Renal pelvis (tissue), 12 donors: Measurements from ENCODE around the gene OLA1. TPM values are rescaled to one million over a fixed set of nuclear protein-coding genes. Genes with fewer than 3 reads are reported as not detected.
"Not testable (repeated sequence)": the region's sequence is repeated elsewhere in the genome, so short reads cannot be mapped to it uniquely, and the experiment has no call there.

Source experiments
- DNase-seq: peaks from one replicate; pipeline ENCODE4 v3.0.0-alpha.2; 2013
- long read RNA-seq, 16 experiments: transcript quantifications; one replicate each; lab custom pipeline, GENCODE V29; 2026
- polyA plus RNA-seq, 3 donors: library from polyadenylated mRNA; unstranded; fragments of 120-200 nt; gene quantifications; one replicate each; pipeline ENCODE4 v1.2.1, GENCODE V29; 2013; ENCODE audit not compliant: insufficient read length in 3 of 3

Gene OLA1
- polyA plus RNA-seq = 100 to 1,000 TPM; 128 to 149 (median 147) TPM
- long read RNA-seq, donor 1, full-length matches to known transcripts = 50 of 84 reads
- long read RNA-seq, donor 1, partial matches to known transcripts = 34 of 84 reads
- long read RNA-seq, donor 1, other reads (novel, unspliced or antisense) = 0 of 84 reads
- long read RNA-seq, donor 2, full-length matches to known transcripts = 66 of 107 reads
- long read RNA-seq, donor 2, partial matches to known transcripts = 41 of 107 reads
- long read RNA-seq, donor 2, other reads (novel, unspliced or antisense) = 0 of 107 reads
- long read RNA-seq, donor 3, full-length matches to known transcripts = 49 of 65 reads
- long read RNA-seq, donor 3, partial matches to known transcripts = 16 of 65 reads
- long read RNA-seq, donor 3, other reads (novel, unspliced or antisense) = 0 of 65 reads
- long read RNA-seq, donor 4, full-length matches to known transcripts = 50 of 84 reads
- long read RNA-seq, donor 4, partial matches to known transcripts = 34 of 84 reads
- long read RNA-seq, donor 4, other reads (novel, unspliced or antisense) = 0 of 84 reads
- long read RNA-seq, donor 5, full-length matches to known transcripts = 24 of 39 reads
- long read RNA-seq, donor 5, partial matches to known transcripts = 15 of 39 reads
- long read RNA-seq, donor 5, other reads (novel, unspliced or antisense) = 0 of 39 reads
- long read RNA-seq, donor 6, full-length matches to known transcripts = 34 of 84 reads
- long read RNA-seq, donor 6, partial matches to known transcripts = 50 of 84 reads
- long read RNA-seq, donor 6, other reads (novel, unspliced or antisense) = 0 of 84 reads
- long read RNA-seq, donor 7, full-length matches to known transcripts = 39 of 74 reads
- long read RNA-seq, donor 7, partial matches to known transcripts = 35 of 74 reads
- long read RNA-seq, donor 7, other reads (novel, unspliced or antisense) = 0 of 74 reads
- long read RNA-seq, donor 8, full-length matches to known transcripts = 16 of 26 reads
- long read RNA-seq, donor 8, partial matches to known transcripts = 10 of 26 reads
- long read RNA-seq, donor 8, other reads (novel, unspliced or antisense) = 0 of 26 reads
- long read RNA-seq, donor 9, full-length matches to known transcripts = 54 of 104 reads
- long read RNA-seq, donor 9, partial matches to known transcripts = 50 of 104 reads
- long read RNA-seq, donor 9, other reads (novel, unspliced or antisense) = 0 of 104 reads
- long read RNA-seq, donor 10, full-length matches to known transcripts = 43 of 71 reads
- long read RNA-seq, donor 10, partial matches to known transcripts = 28 of 71 reads
- long read RNA-seq, donor 10, other reads (novel, unspliced or antisense) = 0 of 71 reads
- long read RNA-seq, donor 11, full-length matches to known transcripts = 31 of 31 reads
- long read RNA-seq, donor 11, partial matches to known transcripts = 0 of 31 reads
- long read RNA-seq, donor 11, other reads (novel, unspliced or antisense) = 0 of 31 reads
- long read RNA-seq, donor 12, full-length matches to known transcripts = 57 of 97 reads
- long read RNA-seq, donor 12, partial matches to known transcripts = 40 of 97 reads
- long read RNA-seq, donor 12, other reads (novel, unspliced or antisense) = 0 of 97 reads
- long read RNA-seq, donor 13, full-length matches to known transcripts = 19 of 24 reads
- long read RNA-seq, donor 13, partial matches to known transcripts = 5 of 24 reads
- long read RNA-seq, donor 13, other reads (novel, unspliced or antisense) = 0 of 24 reads
- long read RNA-seq, donor 14 = 0 reads
- long read RNA-seq, donor 15, full-length matches to known transcripts = 46 of 81 reads
- long read RNA-seq, donor 15, partial matches to known transcripts = 35 of 81 reads
- long read RNA-seq, donor 15, other reads (novel, unspliced or antisense) = 0 of 81 reads
- long read RNA-seq, donor 16, full-length matches to known transcripts = 58 of 114 reads
- long read RNA-seq, donor 16, partial matches to known transcripts = 56 of 114 reads
- long read RNA-seq, donor 16, other reads (novel, unspliced or antisense) = 0 of 114 reads

DNA sequence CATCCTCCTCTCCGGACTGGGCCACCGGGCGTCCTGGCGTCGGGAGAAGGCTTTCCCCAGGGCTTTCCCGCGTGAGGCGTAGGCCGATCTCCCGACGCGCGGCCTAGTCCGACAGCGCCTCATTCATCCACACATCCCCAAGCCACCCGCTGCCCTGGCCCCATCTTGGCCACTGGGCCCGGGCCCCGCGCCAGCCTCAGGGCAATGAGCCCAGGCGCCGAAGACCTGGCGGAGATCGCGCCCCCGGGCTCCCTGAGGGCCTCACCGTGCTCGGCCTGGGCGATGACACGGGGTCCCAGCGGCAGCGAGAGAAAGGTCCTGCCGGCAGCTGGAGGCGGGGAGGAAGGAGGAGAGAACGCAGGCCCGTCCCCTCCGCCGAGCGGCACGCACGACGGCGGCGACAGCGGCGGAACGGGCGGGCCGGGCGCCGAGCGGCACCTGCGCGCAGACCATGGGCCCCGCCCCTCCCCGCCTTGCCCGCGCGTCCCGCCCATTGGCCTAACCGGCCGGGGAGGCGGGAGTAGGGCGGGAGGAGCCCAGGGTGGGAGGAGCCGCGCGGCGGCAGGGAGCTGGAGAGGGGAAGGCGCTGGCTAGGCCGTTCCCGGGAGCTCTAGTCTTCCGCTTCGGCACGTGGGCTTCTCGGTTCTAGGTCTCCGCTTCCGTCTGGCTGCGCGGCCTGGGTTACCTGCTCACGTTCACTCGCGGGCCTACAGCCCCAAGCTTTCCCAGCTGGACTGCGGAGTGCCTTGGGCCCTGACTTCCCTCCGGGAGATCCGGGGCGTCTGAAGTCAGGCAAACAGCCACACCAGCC is at the start of gene OLA1:
Gene OLA1 (minus strand): TSS at position 346 of the 811 bp plus-strand sequence. CDS start 1,717 bp downstream, outside the sequence.
- peak; percentile 94 for DNase-seq

DNA sequence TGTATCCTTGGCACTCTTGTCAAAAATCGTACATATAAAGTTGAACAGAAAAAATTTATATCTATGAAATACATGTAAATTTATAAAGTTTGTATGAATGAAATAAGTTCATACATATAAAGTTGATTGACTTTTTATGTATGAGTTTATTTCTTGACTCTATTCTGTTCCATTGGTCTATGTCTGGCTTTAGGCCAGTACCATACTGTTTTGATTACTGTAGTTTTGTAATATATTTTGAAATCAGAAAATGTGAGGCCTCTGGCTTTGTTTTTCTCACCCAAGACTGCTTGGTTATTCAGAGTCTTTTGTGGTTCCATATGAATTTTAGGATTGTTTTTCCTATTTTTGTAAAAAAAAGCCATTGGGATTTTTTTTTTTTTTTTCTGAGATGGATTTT is 44.6 kb upstream of the OLA1 start:
- DNase-seq = no peak

DNA sequence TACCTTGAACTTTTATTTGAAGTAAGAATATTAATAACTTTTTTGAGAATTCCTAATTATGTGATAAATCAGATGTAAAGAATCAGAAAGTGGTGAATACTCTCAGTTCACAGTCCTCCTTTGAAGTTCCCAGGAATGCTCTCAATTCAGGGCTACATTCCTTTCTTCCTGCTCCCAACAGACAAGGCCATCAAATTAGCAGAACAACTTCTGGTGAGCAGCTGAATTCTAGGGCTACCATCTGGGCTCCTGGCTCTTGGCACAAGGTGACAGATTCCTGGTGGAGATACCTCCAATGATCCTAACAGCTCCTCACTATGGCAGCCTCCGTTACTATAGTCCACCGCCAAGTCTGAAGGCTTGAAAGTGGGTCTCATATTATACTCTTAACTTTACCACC is 37.8 kb upstream of the OLA1 start:
- no peak for DNase-seq

DNA sequence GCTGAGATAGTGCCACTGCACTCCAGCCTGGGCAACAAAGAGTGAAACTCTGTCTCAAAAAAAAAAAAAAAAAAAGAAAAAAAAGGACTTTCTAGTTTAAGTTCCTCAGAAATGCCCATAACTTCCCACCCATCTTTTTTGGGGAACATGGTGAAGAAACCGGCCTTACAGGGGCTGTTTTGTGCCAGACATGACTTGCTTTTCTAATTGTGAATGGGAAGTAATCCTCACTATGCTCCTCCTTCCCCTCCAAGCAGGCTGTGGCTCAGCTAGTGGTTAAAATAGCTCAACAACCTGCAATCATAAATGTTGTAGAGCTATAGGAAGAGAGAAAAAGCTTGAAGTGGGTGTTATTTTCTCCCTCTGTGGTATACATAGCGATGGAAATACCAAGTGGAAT is 34.1 kb upstream of the OLA1 start:
- DNase-seq = no peak

DNA sequence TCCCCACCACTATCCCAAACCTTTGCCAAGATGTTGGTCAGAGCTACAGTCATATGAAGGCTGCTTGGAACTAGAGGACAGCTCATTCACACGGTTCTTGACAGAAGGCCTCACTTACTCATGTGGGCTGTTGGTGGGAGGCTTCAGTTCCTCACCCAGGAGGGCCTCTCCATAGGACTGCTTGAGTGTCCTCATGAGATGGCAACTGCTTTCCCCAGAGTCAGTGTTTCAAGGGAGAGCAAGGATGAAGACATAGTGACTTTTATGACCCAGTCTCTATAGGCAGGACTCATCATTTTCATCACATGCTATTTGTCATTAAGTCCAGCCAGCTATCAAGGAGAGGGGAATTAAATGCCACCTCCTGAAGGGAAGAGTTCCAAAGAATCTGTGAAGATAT is 33.4 kb upstream of the OLA1 start:
- DNase-seq = no peak

DNA sequence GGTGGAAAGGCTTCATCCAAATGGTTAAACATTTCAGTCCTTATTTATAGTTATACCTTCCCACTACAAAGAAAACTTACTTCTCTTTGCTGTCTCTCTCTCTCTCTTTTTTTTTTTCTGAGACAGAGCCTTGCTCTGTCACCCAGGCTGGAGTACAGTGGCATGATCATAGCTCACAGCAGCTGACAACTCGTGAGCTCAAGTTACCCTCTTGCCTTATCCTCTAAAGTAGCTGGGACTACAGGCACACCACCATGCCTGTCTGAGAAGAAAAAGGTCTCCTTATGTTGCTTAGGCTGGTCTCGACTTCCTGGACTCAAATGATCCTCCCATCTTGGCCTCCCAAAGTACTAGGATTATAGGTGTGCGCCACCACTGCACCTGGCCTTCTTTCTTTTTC is 32.3 kb upstream of the OLA1 start:
- DNase-seq = no peak

DNA sequence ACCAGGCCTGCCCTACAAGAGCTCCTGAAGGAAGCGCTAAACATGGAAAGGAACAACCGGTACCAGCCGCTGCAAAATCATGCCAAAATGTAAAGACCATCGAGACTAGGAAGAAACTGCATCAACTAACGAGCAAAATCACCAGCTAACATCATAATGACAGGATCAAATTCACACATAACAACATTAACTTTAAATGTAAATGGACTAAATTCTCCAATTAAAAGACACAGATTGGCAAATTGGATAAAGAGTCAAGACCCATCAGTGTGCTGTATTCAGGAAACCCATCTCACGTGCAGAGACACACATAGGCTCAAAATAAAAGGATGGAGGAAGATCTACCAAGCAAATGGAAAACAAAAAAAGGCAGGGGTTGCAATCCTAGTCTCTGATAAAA is 21.9 kb upstream of the OLA1 start:
- DNase-seq = not testable (repeated sequence)

DNA sequence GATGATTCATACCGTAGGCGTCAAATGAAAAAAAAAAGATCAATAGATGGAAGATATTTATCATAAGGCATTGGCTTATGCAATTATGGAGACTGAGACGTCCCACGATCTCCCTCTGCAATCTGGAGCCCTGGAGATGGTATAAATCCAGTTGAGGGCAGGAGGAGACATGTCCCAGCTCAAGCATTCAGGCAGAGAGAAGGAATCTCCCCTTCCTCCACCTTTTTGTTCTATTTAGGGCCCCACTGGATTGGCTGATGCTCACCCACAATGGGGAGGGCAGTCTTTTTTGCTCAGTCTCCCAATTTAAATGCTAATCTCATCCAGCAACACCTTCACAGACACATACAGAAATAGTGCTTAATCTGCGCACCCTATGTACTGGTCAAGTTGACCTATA is 18.0 kb upstream of the OLA1 start:
- no peak for DNase-seq

DNA sequence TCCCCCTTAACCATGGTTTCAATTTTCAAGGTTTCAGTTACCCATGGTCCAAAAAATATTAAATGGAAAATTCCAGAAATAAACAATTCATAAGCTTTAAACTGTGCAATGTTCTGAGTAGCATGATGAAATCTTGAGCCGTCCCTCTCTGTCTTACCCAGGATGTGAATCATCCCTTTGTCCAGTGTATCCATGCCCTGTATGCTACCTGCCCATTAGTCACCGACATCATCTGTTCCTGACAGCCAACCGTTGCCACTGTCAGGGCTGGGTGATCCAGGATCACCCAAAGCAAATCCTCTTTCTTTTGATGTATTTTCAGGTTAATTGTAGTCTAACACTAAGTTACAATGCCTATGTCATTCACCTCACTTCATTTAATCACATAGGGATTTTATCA is 15.7 kb upstream of the OLA1 start:
- no peak for DNase-seq

DNA sequence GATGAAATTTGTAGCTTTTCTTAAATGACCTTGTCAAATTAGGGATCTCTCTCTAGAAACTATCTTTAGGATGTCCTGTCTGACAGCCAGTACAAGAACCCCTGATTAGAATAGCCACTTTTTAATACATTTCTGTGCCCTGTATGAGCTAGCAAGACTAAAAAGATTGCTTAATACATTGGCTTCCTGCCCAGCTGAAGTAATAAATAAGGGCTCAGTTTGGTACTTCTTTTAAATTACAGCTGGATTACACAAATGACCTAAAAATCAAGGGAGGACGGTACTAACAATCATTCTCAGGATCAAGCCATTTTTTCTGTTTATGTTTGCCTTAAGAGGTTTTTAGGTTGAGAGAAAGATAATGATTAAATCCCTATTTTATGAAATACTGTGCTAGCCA is 11.6 kb upstream of the OLA1 start:
- DNase-seq = peak; percentile 35

DNA sequence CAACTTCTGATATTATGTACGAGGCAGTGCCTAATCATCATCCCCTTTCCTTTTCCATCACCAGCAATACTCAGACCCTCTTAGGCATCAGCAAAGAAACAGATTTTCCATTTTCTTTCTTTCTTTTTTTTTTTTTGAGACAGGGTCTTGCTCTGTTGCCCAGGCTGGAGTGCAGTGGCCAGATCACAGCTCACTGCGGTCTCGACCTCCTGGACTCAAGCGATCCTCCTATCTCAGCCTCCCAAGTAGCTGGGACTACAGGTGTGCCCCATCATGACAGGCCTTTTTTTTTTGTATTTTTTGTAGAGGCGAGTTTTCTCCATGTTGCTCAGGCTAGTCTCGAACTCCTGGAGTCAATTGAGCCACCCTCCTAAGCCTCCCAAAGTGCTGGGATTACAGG is 5.9 kb upstream of the OLA1 start:
- no peak for DNase-seq

DNA sequence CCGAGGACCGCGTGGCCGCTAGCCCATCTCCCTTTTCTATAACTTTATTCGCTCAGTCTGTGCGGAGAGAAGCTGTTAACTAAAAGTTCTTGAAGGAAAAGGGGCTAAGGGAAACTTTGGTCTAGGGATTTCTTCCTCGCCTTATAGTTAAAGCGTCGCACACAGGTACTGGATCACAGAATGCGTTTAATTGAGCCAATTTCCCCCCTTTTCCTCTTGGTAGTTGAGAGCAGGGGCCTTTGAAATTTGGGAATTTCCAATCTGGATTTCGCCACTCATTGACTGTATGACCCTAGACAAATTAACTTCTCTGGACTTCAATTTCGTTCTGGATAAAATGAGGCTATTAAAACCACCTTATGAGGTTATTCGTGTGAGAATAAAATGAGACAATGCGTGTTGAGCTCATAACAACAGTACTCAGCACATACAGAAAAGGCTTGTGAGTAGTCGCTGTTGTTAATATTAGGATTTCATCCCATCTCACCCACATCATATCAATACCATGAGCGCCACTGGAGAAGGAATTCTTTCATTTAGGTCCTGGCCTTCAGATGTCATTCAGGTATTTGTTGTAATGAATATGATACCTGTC is 763 bp upstream of the OLA1 start:
- DNase-seq = no peak

DNA sequence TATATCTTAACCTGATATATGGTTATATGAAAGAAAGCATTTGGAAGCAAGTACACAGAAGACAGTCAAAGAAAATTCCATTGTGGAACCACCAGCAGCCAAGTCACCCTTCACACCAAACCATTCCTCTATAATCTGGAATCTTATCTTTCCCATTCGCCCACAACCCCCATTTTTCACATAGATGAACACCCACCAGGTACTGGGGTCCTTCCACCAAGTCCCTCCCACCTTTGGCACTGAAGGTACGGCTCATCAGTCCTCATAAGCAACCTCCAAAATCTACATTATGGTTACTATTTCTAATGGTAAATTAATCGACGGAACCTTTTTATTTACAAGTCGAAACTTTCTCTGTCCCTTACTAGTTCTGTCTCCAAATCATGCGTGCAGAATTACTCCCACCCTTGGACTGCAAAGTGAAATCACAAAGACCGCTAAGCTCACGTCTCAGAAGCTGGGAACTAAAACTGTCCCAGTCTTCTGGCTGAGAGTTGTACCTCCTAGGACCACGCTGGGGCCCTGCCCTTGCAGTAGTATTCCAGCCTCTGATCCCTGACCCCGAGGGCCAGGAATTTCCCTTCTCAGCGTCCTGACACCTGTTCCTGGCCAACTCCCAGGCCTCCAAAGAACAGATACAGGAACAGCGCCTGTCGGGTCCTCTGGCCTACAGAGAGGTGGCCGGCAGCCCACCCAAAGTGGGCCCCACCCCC is 702 bp downstream of the OLA1 start:
- peak; percentile 42 for DNase-seq

DNA sequence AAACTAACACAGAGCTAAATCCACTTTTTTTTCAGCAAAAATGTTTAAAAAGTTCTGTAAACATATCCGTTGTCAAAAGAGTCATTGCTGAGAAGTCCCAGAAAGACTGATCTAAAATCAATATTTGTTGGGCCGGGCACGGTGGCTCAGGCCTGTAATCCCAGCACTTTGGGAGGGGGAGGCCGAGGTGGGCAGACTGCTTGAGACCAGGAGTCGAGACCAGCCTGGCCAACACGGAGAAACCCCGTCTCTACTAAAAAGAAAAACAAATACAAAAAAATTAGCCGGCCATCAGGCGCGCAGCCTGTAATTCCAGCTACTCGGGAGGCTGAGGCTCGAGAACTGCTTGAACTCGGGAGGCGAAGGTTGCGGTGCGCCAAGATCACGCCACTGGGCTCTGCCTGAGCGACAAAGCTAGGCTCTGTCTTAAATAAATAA is 1.4 kb downstream of the OLA1 start:
- DNase-seq = no peak

DNA sequence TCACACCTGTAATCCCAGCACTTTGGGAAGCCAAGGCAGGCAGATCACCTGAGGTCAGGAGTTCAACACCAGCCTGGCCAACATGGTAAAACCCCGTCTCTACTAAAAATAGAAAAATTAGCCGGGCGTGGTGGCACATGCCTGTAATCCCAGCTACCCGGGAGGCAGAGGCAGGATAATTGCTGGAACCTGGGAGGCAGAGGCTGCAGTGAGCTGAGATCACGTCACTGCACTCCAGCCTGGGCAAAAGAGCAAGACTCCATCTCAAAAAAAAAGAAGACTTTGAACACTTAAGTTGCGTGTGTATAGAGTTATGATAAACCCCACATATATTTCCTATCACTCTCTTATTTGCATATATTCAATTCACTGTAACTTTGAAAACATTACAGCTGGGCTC is 2.7 kb downstream of the OLA1 start:
- DNase-seq = not testable (repeated sequence)

DNA sequence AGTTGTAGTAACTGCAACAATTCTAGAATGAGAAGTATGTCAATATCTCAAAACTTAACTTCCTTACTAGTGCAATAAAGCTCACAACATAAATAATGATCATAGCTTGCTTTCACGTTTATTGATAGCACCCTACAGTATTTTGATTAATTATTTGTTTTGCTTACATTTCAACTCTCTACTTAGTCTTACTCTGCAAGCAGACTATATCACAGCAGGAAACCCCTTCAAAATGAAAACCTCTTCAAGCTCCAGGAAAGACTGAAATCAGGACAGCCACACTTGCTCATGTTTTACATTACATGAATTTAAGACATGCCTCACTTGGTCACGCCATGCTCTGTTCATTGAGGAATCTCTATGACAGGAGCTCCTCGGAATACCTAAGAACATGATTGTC is 3.3 kb downstream of the OLA1 start:
- no peak for DNase-seq

DNA sequence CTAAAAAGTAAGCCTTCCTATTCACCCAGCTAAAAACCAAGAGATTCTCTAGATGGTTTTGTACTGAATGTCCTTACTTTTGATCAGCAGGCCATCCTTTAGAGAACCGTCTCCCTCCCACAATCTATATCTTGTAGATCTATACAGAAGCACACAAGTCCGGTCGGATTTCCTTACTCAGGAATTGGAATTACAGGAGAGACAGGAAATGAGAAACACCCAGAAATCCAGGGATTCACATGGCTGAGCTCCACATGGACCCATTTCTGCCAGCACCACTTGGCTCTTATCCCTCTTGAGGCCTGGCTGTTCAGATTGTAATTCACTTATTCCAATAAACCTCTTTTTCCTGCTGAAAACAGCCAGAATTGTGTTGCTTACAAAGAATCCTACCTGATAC is 4.5 kb downstream of the OLA1 start:
- DNase-seq = no peak

DNA sequence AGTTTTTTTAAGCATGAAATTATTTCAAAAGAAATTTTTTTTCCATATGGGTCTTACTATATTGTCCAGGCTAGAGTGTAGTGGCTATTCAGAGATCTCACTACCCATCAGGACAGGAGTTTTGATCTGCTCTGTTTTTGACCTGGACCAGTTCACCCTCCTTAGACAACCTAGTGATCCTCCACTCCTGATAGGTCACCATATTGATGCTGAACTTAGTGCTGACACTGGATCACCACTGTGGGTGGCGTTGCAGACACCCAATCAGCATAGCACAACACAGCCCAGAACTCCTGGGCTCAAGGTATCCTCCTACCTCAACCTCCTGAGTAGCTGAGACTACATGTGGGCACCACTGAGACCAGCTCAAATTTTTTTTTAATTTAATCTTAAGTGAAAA is 8.2 kb downstream of the OLA1 start:
- no peak for DNase-seq
